Prostate gland (tissue), 2 donors: ENCODE results near the gene RBFOX1.

Experiments
- CTCF ChIP-seq, 4 experiments: fragments of 200-600 bp in 2 of 4; fragments of 450-650 bp in 2 of 4; sonication (generic) in 2 of 4; IDR thresholded peaks; 1 replicate in 3 of 4; 2 replicates in 1 of 4; pipeline ENCODE4 v1.5.1; 2016 to 2019; ENCODE audit warnings: antibody characterized with exemption in 4 of 4, mild to moderate bottlenecking in 2 of 4, moderate library complexity in 2 of 4
- POLR2A ChIP-seq: fragments of 450-650 bp; IDR thresholded peaks from one replicate; pipeline ENCODE4 v1.6.1; 2016; ENCODE audit warnings: antibody characterized with exemption, mild to moderate bottlenecking
- POLR2AphosphoS5 ChIP-seq: sonication (generic); formaldehyde crosslinking; IDR thresholded peaks from one replicate; pipeline ENCODE4 v1.6.1; 2017; ENCODE audit warnings: antibody characterized with exemption

GRCh38 chr16:7524419-7524818, 191.8 kb downstream of the RBFOX1 start:
- TF ChIP-seq POLR2AphosphoS5 (no peak), CTCF (IDR thresholded peaks at IDR 0.05) (no peak), POLR2A (no peak)
